NB4 (cell line): ENCODE measurements around the gene HERC3.

Experiments
- MAX ChIP-seq: IDR thresholded peaks from 2 replicates; pipeline ENCODE4 v1.6.1; 2011; ENCODE audit warnings: low read depth, low read length
- MYC ChIP-seq: IDR thresholded peaks from 2 replicates; pipeline ENCODE4 v1.6.1; 2011; ENCODE audit warnings: low read depth, low read length
- POLR2A ChIP-seq: IDR thresholded peaks from 2 replicates; pipeline ENCODE4 v1.6.1; 2011; ENCODE audit warnings: mild to moderate bottlenecking; ENCODE audit not compliant: insufficient read length; ENCODE audit errors: extremely low read depth
- TF ChIP-seq, protein P1 (sequence below): IDR thresholded peaks from one replicate; pipeline ENCODE4 v1.5.1; 2012; ENCODE audit warnings: low read depth, low read length

- no peak for TF ChIP-seq MYC
- no peak for TF ChIP-seq MAX
- no peak for TF ChIP-seq POLR2A
- TF ChIP-seq, protein P1, sequence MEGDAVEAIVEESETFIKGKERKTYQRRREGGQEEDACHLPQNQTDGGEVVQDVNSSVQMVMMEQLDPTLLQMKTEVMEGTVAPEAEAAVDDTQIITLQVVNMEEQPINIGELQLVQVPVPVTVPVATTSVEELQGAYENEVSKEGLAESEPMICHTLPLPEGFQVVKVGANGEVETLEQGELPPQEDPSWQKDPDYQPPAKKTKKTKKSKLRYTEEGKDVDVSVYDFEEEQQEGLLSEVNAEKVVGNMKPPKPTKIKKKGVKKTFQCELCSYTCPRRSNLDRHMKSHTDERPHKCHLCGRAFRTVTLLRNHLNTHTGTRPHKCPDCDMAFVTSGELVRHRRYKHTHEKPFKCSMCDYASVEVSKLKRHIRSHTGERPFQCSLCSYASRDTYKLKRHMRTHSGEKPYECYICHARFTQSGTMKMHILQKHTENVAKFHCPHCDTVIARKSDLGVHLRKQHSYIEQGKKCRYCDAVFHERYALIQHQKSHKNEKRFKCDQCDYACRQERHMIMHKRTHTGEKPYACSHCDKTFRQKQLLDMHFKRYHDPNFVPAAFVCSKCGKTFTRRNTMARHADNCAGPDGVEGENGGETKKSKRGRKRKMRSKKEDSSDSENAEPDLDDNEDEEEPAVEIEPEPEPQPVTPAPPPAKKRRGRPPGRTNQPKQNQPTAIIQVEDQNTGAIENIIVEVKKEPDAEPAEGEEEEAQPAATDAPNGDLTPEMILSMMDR: peak; percentile 65
Observed at GRCh38 chr4:88672987-88673386, 80.7 kb downstream of the HERC3 start.
